Testis (tissue), 3 donors: ENCODE measurements around the gene CAPZB. TPM values are rescaled to one million over a fixed set of nuclear protein-coding genes. Genes with fewer than 3 reads are reported as not detected.
A peak's percentile ranks its signal among the peaks of the same experiment; 100 is the strongest.

ENCODE experiments used
- DNase-seq: peaks from one replicate; pipeline ENCODE4 v3.0.0-alpha.2; 2019
- H3K27ac ChIP-seq, 2 donors: fragments of 200-600 bp; sonication (generic); one replicate each; pipeline ENCODE4 v1.5.1; 2019
- H3K27me3 ChIP-seq: fragments of 200-600 bp; sonication (generic); one replicate; pipeline ENCODE4 v1.5.1; 2019
- H3K36me3 ChIP-seq: fragments of 200-600 bp; sonication (generic); one replicate; pipeline ENCODE4 v1.5.1; 2017; ENCODE audit warnings: low read depth; ENCODE audit errors: missing control alignments
- H3K4me1 ChIP-seq: fragments of 200-600 bp; sonication (generic); one replicate; pipeline ENCODE4 v1.5.1; 2019
- H3K4me3 ChIP-seq, 2 donors: fragments of 200-600 bp; sonication (generic); one replicate each; pipeline ENCODE4 v1.5.1; 2017 to 2019
- H3K9me3 ChIP-seq: fragments of 200-600 bp; sonication (generic); one replicate; pipeline ENCODE4 v1.5.1; 2017
- CTCF ChIP-seq, 3 experiments: fragments of 450-650 bp in 2 of 3; fragments of 200-600 bp in 1 of 3; sonication (generic) in 1 of 3; IDR thresholded peaks; one replicate each; pipeline ENCODE4 v1.5.1; 2016 to 2019; ENCODE audit warnings: antibody characterized with exemption in 3 of 3, mild to moderate bottlenecking in 2 of 3, moderate library complexity in 1 of 3
- POLR2A ChIP-seq: fragments of 450-650 bp; IDR thresholded peaks from one replicate; pipeline ENCODE4 v1.6.1; 2017; ENCODE audit warnings: antibody characterized with exemption, mild to moderate bottlenecking, moderate library complexity
- WGBS, 2 donors: methylation state at CpG; one replicate each; pipeline ENCODE4 v1.1.5; 2018; 5-methylcytosine and 5-hydroxymethylcytosine counted together
- intact Hi-C: fragments of 100-400 bp; cut with DNase I; formaldehyde crosslinking; loops from one replicate; pipeline ENCODE4 v1.15.1; 2023; ENCODE audit warnings: low total_unique reads
- polyA plus RNA-seq: library from polyadenylated mRNA; stranded (reverse); fragments of 350-450 nt; fragmentation: Illumina TruSeq; extraction: RNeasy Lipid Tissue Mini Kit (QIAGEN cat#74804); gene quantifications from one replicate; pipeline ENCODE4 v1.2.3, GENCODE V29; 2014; ENCODE audit warnings: low read depth, low replicate concordance; ENCODE audit not compliant: insufficient read depth
- total RNA-seq, 2 donors: library from RNA; depleted of rRNA; stranded (reverse); fragments of >200 nt; gene quantifications; one replicate each; pipeline ENCODE4 v1.2.3, GENCODE V29; 2016

CAPZB gene
- total and polyA plus RNA-seq, 3 donors from 2014 or later: 147 to 502 (median 207) TPM

GRCh38 chr1:19345391-19345790 lies 139.9 kb downstream of the CAPZB start:
- no peaks in the 10 kb centered on the region for H3K36me3 ChIP-seq
- H3K27me3 ChIP-seq: no peaks in the 10 kb centered on the region
- peaks cover 39% of the 10 kb centered on the region for H3K4me1 ChIP-seq
- no peak for TF ChIP-seq POLR2A
- no peak for TF ChIP-seq CTCF (IDR thresholded peaks at IDR 0.05)
- WGBS, 2 donors: 78 to 94% methylated on average over 4 to 8 of the region's 8 CpGs
- H3K9me3 ChIP-seq: no peaks in the 10 kb centered on the region
- intact Hi-C loops: no loop called here
- no peak overlapping the region for H3K4me3 ChIP-seq
- no peak overlapping the region for H3K27ac ChIP-seq
- no peak for DNase-seq

GRCh38 chr1:19344831-19345230 lies 140.5 kb downstream of the CAPZB start:
- WGBS, 2 donors: 81 to 86% methylated on average over 9 to 11 of the region's 11 CpGs
- no peak for DNase-seq
- H3K4me1 ChIP-seq: peaks cover 39% of the 10 kb centered on the region
- no peak overlapping the region for H3K4me3 ChIP-seq
- no peaks in the 10 kb centered on the region for H3K9me3 ChIP-seq
- no peak overlapping the region for H3K27ac ChIP-seq
- TF ChIP-seq POLR2A: no peak
- no peak for TF ChIP-seq CTCF (IDR thresholded peaks at IDR 0.05)
- intact Hi-C loops: no loop called here
- H3K36me3 ChIP-seq: no peaks in the 10 kb centered on the region
- no peaks in the 10 kb centered on the region for H3K27me3 ChIP-seq

DNA sequence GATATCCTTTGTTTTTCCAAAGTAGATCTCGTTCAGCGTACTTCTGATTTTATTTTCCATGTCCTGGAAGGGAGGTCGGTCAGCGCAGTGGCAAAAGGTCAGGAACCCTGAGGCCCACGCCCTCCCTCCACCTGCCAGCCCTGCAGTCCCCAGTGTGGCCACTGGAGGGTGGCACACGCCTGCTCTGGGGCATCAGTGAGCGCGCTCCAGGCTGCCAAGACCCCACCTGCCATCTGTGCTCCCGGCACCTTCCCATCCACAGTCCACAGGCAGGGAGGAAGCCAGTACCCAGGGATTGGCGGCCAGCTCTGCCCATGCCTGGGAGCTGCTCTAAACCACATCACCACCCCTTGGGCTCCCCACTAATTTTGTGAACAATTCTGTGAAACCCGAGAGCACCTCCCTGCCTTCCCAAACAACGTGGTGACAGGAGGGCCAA lies 140.9 kb downstream of the CAPZB start:
- Histone ChIP-seq H3K9me3 (no peaks in the 10 kb centered on the region), H3K36me3 (no peaks in the 10 kb centered on the region), H3K27ac (no peak overlapping the region), H3K4me3 (no peak overlapping the region), H3K27me3 (no peaks in the 10 kb centered on the region), H3K4me1 (peaks cover 39% of the 10 kb centered on the region)
- TF ChIP-seq POLR2A (no peak), CTCF (IDR thresholded peaks at IDR 0.05) (peak; percentile 77 to 92 (median 85))
- intact Hi-C loops: no loop called here
- WGBS, 2 donors: 54 to 64% methylated on average over 9 to 12 of the region's 12 CpGs
- peak; percentile 71 for DNase-seq

GRCh38 chr1:19343617-19344350 lies 141.6 kb downstream of the CAPZB start:
- Histone ChIP-seq H3K36me3 (no peaks in the 10 kb centered on the region), H3K4me3 (no peak overlapping the region), H3K4me1 (peaks cover 39% of the 10 kb centered on the region), H3K27ac (no peak overlapping the region), H3K27me3 (no peaks in the 10 kb centered on the region), H3K9me3 (no peaks in the 10 kb centered on the region)
- no peak for DNase-seq
- TF ChIP-seq CTCF (IDR thresholded peaks at IDR 0.05) (no peak), POLR2A (no peak)
- WGBS, 2 donors: 74 to 75% methylated on average over 4 to 20 of the region's 20 CpGs
- intact Hi-C loops: no loop called here
